Urothelium cell line (cell line): Measurements from ENCODE around the gene VMP1.

Source experiments
- DNase-seq: peaks from one replicate; pipeline ENCODE4 v3.0.0; 2011; ENCODE audit warnings: low spot score, mixed read lengths
- FAIRE-seq: peaks from 2 replicates; lab custom pipeline; 2011; peaks lifted over from hg19 to GRCh38; lab: Jason Lieb, UNC

Gene VMP1

GRCh38 chr17:59707149-59707970 is at the start of gene VMP1, which contains the start of gene PTRH2:
TSS of gene VMP1 (plus strand) at chr17:59707654. CDS start at chr17:59731447, 23,793 bp downstream.
TSS of gene PTRH2 (minus strand) at chr17:59707430. CDS start at chr17:59697978, 9,452 bp downstream.
- DNase-seq (peak; percentile 100), FAIRE-seq (peak; percentile 83)

GRCh38 chr17:59666235-59666634 is 41.2 kb upstream of the VMP1 start:
- FAIRE-seq (peak; percentile 69), DNase-seq (no peak)

GRCh38 chr17:59668816-59669215 is 38.6 kb upstream of the VMP1 start:
- DNase-seq, result peak; percentile 53

GRCh38 chr17:59669411-59669810 is 38.0 kb upstream of the VMP1 start:
- no peak for DNase-seq
- FAIRE-seq, result no peak

More at GRCh38 chr17:59668816-59669215, 38.6 kb upstream of the VMP1 start:
- no peak for FAIRE-seq

GRCh38 chr17:59669944-59670343 is 37.5 kb upstream of the VMP1 start:
- FAIRE-seq (no peak), DNase-seq (no peak)

GRCh38 chr17:59671386-59671785 is 36.1 kb upstream of the VMP1 start:
- FAIRE-seq (no peak), DNase-seq (no peak)

GRCh38 chr17:59675231-59675630 is 32.2 kb upstream of the VMP1 start:
- FAIRE-seq, result no peak
- no peak for DNase-seq

GRCh38 chr17:59676716-59677115 is 30.7 kb upstream of the VMP1 start:
- no peak for DNase-seq

GRCh38 chr17:59678918-59679317 is 28.5 kb upstream of the VMP1 start:
- DNase-seq (no peak), FAIRE-seq (no peak)

More at GRCh38 chr17:59676716-59677115, 30.7 kb upstream of the VMP1 start:
- FAIRE-seq, result no peak

- DNase-seq (no peak), FAIRE-seq (no peak)
These were observed 27.1 kb upstream of the VMP1 start for GRCh38 chr17:59680314-59680713.

- DNase-seq (no peak), FAIRE-seq (no peak)
These were observed 24.2 kb upstream of the VMP1 start for GRCh38 chr17:59683283-59683682.

- DNase-seq (no peak), FAIRE-seq (no peak)
These were observed 22.5 kb upstream of the VMP1 start for GRCh38 chr17:59684967-59685366.

GRCh38 chr17:59688008-59688407 is 19.4 kb upstream of the VMP1 start:
- FAIRE-seq (no peak), DNase-seq (no peak)

GRCh38 chr17:59688496-59688895 is 19.0 kb upstream of the VMP1 start:
- no peak for FAIRE-seq

GRCh38 chr17:59693582-59693981 is 13.9 kb upstream of the VMP1 start:
- no peak for FAIRE-seq
- DNase-seq, result no peak

More at GRCh38 chr17:59688496-59688895, 19.0 kb upstream of the VMP1 start:
- no peak for DNase-seq

GRCh38 chr17:59694344-59694743 is 13.1 kb upstream of the VMP1 start:
- FAIRE-seq (no peak), DNase-seq (no peak)

- no peak for FAIRE-seq
- no peak for DNase-seq
These were observed 11.3 kb upstream of the VMP1 start for GRCh38 chr17:59695945-59696681.

- FAIRE-seq (no peak), DNase-seq (no peak)
These were observed 10.7 kb upstream of the VMP1 start for GRCh38 chr17:59696682-59697277.

GRCh38 chr17:59698143-59698542 is 9.3 kb upstream of the VMP1 start:
- DNase-seq (no peak), FAIRE-seq (no peak)

GRCh38 chr17:59699218-59699617 is 8.2 kb upstream of the VMP1 start:
- no peak for FAIRE-seq
- no peak for DNase-seq

- DNase-seq (no peak), FAIRE-seq (no peak)
These were observed 7.7 kb upstream of the VMP1 start for GRCh38 chr17:59699786-59700185.
